H1 (cell line): ENCODE results near the gene ELL2. TPM values are rescaled to one million over a fixed set of nuclear protein-coding genes. Genes with fewer than 3 reads are reported as not detected.

ENCODE experiments used
- CTCF ChIA-PET: fragments of 300-600 bp; sonication (Branson Sonifier 250); formaldehyde crosslinking; loops from one replicate; lab custom pipeline; 2021; ENCODE audit not compliant: partially characterized antibody; lab: Charles Lee
- POLR2A ChIA-PET: fragments of 300-600 bp; sonication (Branson Sonifier 250); formaldehyde crosslinking; loops from one replicate; lab custom pipeline; 2021; ENCODE audit warnings: inconsistent platforms; ENCODE audit not compliant: partially characterized antibody; lab: Charles Lee
- DNase-seq, 2 experiments: peaks; one replicate each; pipeline versions ENCODE4 v3.0.0 to v3.0.0-alpha.2; 2010 to 2022; ENCODE audit warnings: low spot score in 2 of 2, low read depth in 1 of 2, mixed read lengths in 1 of 2
- FAIRE-seq: peaks from 2 replicates; lab custom pipeline; 2011; peaks lifted over from hg19 to GRCh38; lab: Jason Lieb, UNC
- H2AFZ ChIP-seq: 2 replicates; pipeline ENCODE4 v1.8.1; 2012; ENCODE audit warnings: low read length, inconsistent platforms
- H2AK5ac ChIP-seq: 2 replicates; pipeline ENCODE4 v1.6.1; 2013; ENCODE audit warnings: low read depth, low read length
- H2BK120ac ChIP-seq: replicated peaks from 2 replicates; pipeline ENCODE3; 2013; ENCODE audit warnings: low read depth, low read length, inconsistent platforms
- H2BK12ac ChIP-seq: 2 replicates; pipeline ENCODE4 v1.6.1; 2013; ENCODE audit warnings: low read depth, low read length
- H2BK15ac ChIP-seq: 2 replicates; pipeline ENCODE4 v1.6.1; 2013; ENCODE audit warnings: low read length
- H2BK20ac ChIP-seq: 2 replicates; pipeline ENCODE4 v1.6.1; 2013; ENCODE audit warnings: low read length
- H2BK5ac ChIP-seq: 2 replicates; pipeline ENCODE4 v1.6.1; 2013; ENCODE audit warnings: low read depth, low read length
- H3K14ac ChIP-seq: 2 replicates; pipeline ENCODE4 v1.6.1; 2013; ENCODE audit warnings: inconsistent platforms; ENCODE audit not compliant: insufficient read length
- H3K18ac ChIP-seq: 2 replicates; pipeline ENCODE4 v1.6.1; 2013; ENCODE audit warnings: low read length; ENCODE audit errors: extremely low read depth
- H3K23ac ChIP-seq: 2 replicates; pipeline ENCODE4 v1.6.1; 2013; ENCODE audit warnings: inconsistent platforms; ENCODE audit not compliant: insufficient read length
- H3K23me2 ChIP-seq: 2 replicates; pipeline ENCODE4 v1.6.1; 2013; ENCODE audit warnings: low read depth, low read length
- H3K27ac ChIP-seq: 2 replicates; pipeline ENCODE4 v1.6.1; 2011; ENCODE audit warnings: low read depth, low read length, inconsistent platforms
- H3K27me3 ChIP-seq, 4 experiments: replicated peaks in 1 of 4; 1 replicate in 1 of 4; 2 replicates in 3 of 4; pipeline versions ENCODE4 v1.6.1 to v1.8.1; 2011 to 2013; ENCODE audit warnings: low read length in 3 of 4, mild to moderate bottlenecking in 3 of 4, inconsistent platforms in 2 of 4, mixed read lengths in 2 of 4, moderate library complexity in 1 of 4; ENCODE audit not compliant: control insufficient read depth in 3 of 4, insufficient read depth in 3 of 4; ENCODE audit errors: extremely low read depth in 1 of 4
- H3K36me3 ChIP-seq, 4 experiments: 2 replicates each; pipeline versions ENCODE4 v1.6.1 to v1.8.1; 2011 to 2013; ENCODE audit warnings: mild to moderate bottlenecking in 4 of 4, low read length in 3 of 4, moderate library complexity in 2 of 4, control low read depth in 1 of 4, inconsistent platforms in 1 of 4; ENCODE audit not compliant: insufficient read depth in 4 of 4, control insufficient read depth in 2 of 4
- H3K4ac ChIP-seq: replicated peaks from 2 replicates; pipeline ENCODE3; 2013; ENCODE audit warnings: low read length, low read depth, mixed read lengths, inconsistent platforms; ENCODE audit not compliant: insufficient read length
- H3K4me1 ChIP-seq, 4 experiments: replicated peaks in 1 of 4; 1 replicate in 1 of 4; 2 replicates in 3 of 4; pipeline versions ENCODE4 v1.6.1 to v1.8.1; 2011 to 2013; ENCODE audit warnings: low read length in 3 of 4, inconsistent platforms in 2 of 4, mixed read lengths in 1 of 4; ENCODE audit not compliant: insufficient read depth in 4 of 4, control insufficient read depth in 3 of 4
- H3K4me2 ChIP-seq, 2 experiments: 2 replicates each; pipeline versions ENCODE4 v1.6.1 to v1.8.1; 2011 to 2013; ENCODE audit warnings: low read depth in 2 of 2, low read length in 2 of 2, control low read depth in 1 of 2, inconsistent platforms in 1 of 2, mild to moderate bottlenecking in 1 of 2; ENCODE audit not compliant: insufficient read depth in 1 of 2
- H3K4me3 ChIP-seq, 4 experiments: fragments of 200-600, 300-600 bp in 1 of 4; sonication (generic), shearing (Covaris generic), sonication (Bioruptor Twin) in 1 of 4; 2 replicates each; pipeline versions ENCODE4 v1.5.1 to v1.8.1; 2011 to 2016; ENCODE audit warnings: low read length in 4 of 4, low read depth in 3 of 4, control low read depth in 2 of 4, inconsistent platforms in 2 of 4, mild to moderate bottlenecking in 2 of 4, mixed read lengths in 1 of 4, moderate library complexity in 1 of 4; ENCODE audit not compliant: insufficient read depth in 2 of 4; ENCODE audit errors: extremely low read depth in 1 of 4
- H3K56ac ChIP-seq: replicated peaks from 2 replicates; pipeline ENCODE3; 2013; ENCODE audit warnings: low read depth, mild to moderate bottlenecking, mixed read lengths, low read length, inconsistent platforms; ENCODE audit not compliant: insufficient read length
- H3K79me1 ChIP-seq: 2 replicates; pipeline ENCODE4 v1.6.1; 2013; ENCODE audit warnings: low read depth, low read length, control low read depth
- H3K79me2 ChIP-seq, 2 experiments: 2 replicates each; pipeline versions ENCODE4 v1.6.1 to v1.8.1; 2012 to 2013; ENCODE audit warnings: low read length in 2 of 2, mild to moderate bottlenecking in 2 of 2, inconsistent platforms in 1 of 2; ENCODE audit not compliant: insufficient read depth in 2 of 2, control insufficient read depth in 1 of 2
- H3K9ac ChIP-seq, 4 experiments: replicated peaks in 1 of 4; 1 replicate in 1 of 4; 2 replicates in 3 of 4; pipeline versions ENCODE4 v1.6.1 to v1.8.1; 2011 to 2013; ENCODE audit warnings: low read depth in 3 of 4, low read length in 3 of 4, control low read depth in 2 of 4, mild to moderate bottlenecking in 2 of 4, moderate library complexity in 2 of 4, inconsistent platforms in 1 of 4; ENCODE audit errors: extremely low read depth in 1 of 4
- H3K9me3 ChIP-seq, 2 experiments: 2 replicates each; pipeline versions ENCODE4 v1.6.1 to v1.8.1; 2012 to 2013; ENCODE audit warnings: mild to moderate bottlenecking in 2 of 2, moderate library complexity in 2 of 2, control low read depth in 1 of 2, inconsistent platforms in 1 of 2, low read depth in 1 of 2, low read length in 1 of 2, mixed read lengths in 1 of 2; ENCODE audit not compliant: insufficient read depth in 2 of 2
- H4K20me1 ChIP-seq, 2 experiments: replicated peaks in 1 of 2; 2 replicates each; pipeline versions ENCODE3 to v1.8.1; 2011 to 2013; ENCODE audit warnings: inconsistent platforms in 2 of 2, low read length in 2 of 2, mild to moderate bottlenecking in 1 of 2; ENCODE audit not compliant: insufficient read depth in 2 of 2, control insufficient read depth in 1 of 2
- H4K5ac ChIP-seq: 2 replicates; pipeline ENCODE4 v1.6.1; 2013; ENCODE audit warnings: low read length, low read depth, mixed read lengths, inconsistent platforms; ENCODE audit not compliant: insufficient read length
- H4K8ac ChIP-seq: 2 replicates; pipeline ENCODE4 v1.8.0; 2013; ENCODE audit warnings: mild to moderate bottlenecking, moderate library complexity, low read length, inconsistent platforms; ENCODE audit not compliant: insufficient read depth; ENCODE audit errors: extremely low read depth
- H4K91ac ChIP-seq: replicated peaks from 2 replicates; pipeline ENCODE3; 2013; ENCODE audit warnings: low read length, mixed read lengths, inconsistent platforms; ENCODE audit not compliant: insufficient read length
- ASH2L ChIP-seq: fragments of 200-600, 300-600 bp; sonication (generic); IDR thresholded peaks from one replicate; pipeline ENCODE4 v1.7.1; 2017; ENCODE audit warnings: low read length
- BCL11A ChIP-seq, 2 experiments: IDR thresholded peaks; one replicate each; pipeline ENCODE4 v1.6.1; 2011; ENCODE audit warnings: low read depth in 2 of 2, low read length in 2 of 2, mild to moderate bottlenecking in 2 of 2
- EP300 ChIP-seq, 2 experiments: IDR thresholded peaks; 1 replicate in 1 of 2; 2 replicates in 1 of 2; pipeline ENCODE4 v1.6.1; 2011 to 2012; ENCODE audit warnings: low read depth in 2 of 2, low read length in 2 of 2, mild to moderate bottlenecking in 2 of 2, borderline replicate concordance in 1 of 2, inconsistent platforms in 1 of 2, moderate library complexity in 1 of 2
- HDAC6 ChIP-seq: IDR thresholded peaks from one replicate; pipeline ENCODE4 v1.7.1; 2012; ENCODE audit warnings: low read depth, mild to moderate bottlenecking, inconsistent platforms, low read length, moderate library complexity
- NANOG ChIP-seq: IDR thresholded peaks from 2 replicates; pipeline ENCODE4 v1.6.1; 2011; ENCODE audit warnings: low read length, low read depth, mild to moderate bottlenecking, inconsistent platforms; ENCODE audit not compliant: insufficient read depth, poor library complexity, severe bottlenecking
- SIN3A ChIP-seq, 2 experiments: IDR thresholded peaks in 1 of 2; conservative IDR thresholded peaks in 1 of 2; 2 replicates each; pipeline ENCODE4 v1.6.1; 2011 to 2012; ENCODE audit warnings: low read length in 2 of 2, improper control_type of control experiment in 1 of 2, low read depth in 1 of 2, mild to moderate bottlenecking in 1 of 2
- WGBS, 2 experiments: shearing (Covaris generic) in 1 of 2; methylation state at CpG; one replicate each; pipeline versions ENCODE4 v1.1.6 to v1.1.7; 2013 to 2015; ENCODE audit warnings: low lambda C conversion rate in 2 of 2, mixed read lengths in 2 of 2, inconsistent platforms in 1 of 2, low coverage in 1 of 2, missing lambda C conversion rate in 1 of 2; ENCODE audit not compliant: insufficient replicate concordance in 2 of 2, insufficient coverage in 1 of 2, insufficient read length in 1 of 2; ENCODE audit errors: extremely low coverage in 1 of 2, missing lambda C conversion rate in 1 of 2; 5-methylcytosine and 5-hydroxymethylcytosine counted together
- polyA plus RNA-seq, 7 experiments: library from polyadenylated mRNA; depleted of rRNA in 3 of 7; stranded (reverse) in 5 of 7; unstranded in 2 of 7; fragments of >200 nt in 5 of 7; fragments of 200-250 nt in 2 of 7; gene quantifications; 1 replicate in 5 of 7; 2 replicates in 1 of 7; 4 replicates in 1 of 7; pipeline versions ENCODE4 v1.2.1 to v1.2.3, GENCODE V29; 2011 to 2013; ENCODE audit warnings: missing spikeins in 2 of 7, mixed read lengths in 2 of 7
- total RNA-seq: library from RNA; stranded (reverse); fragmentation: NEBNext Ultra II Directional; extraction: Animal tissue kit (Norgen Biotek cat#: 25700); gene quantifications from 2 replicates; pipeline ENCODE4 v1.2.1, GENCODE V29; 2021

Gene ELL2
- total and polyA plus RNA-seq, 2 of the 8 experiments (the other 6 are each of a cell fraction or from before 2014, with no cell fraction given): 6.3 to 29.4 TPM

- no peaks in the 10 kb centered on the region for H3K36me3 ChIP-seq
- no peak for DNase-seq
- TF ChIP-seq EP300 (IDR thresholded peaks at IDR 0.05; ENCODE audit: borderline replicate concordance in 1 of 2, low read depth in 2 of 2, low read length in 2 of 2) (no peak), SIN3A (conservative IDR thresholded peaks at IDR 0.05 in 1 of 2, IDR thresholded peaks at IDR 0.05 in 1 of 2; ENCODE audit: low read depth in 1 of 2, low read length in 2 of 2) (no peak), HDAC6 (no peak), ASH2L (no peak), NANOG (no peak), BCL11A (IDR thresholded peaks at IDR 0.05; ENCODE audit: low read depth in 2 of 2, low read length in 2 of 2) (no peak)
- TF ChIP-seq, all 59 proteins: peak for 0
Measured at GRCh38 chr5:95988094-95988493, 26.4 kb upstream of the ELL2 start.

More at GRCh38 chr5:95988094-95988493, 26.4 kb upstream of the ELL2 start:
- Histone ChIP-seq H3K27ac (no peak overlapping the region), H4K5ac (no peak overlapping the region), H2BK15ac (no peak overlapping the region), H3K23ac (no peak overlapping the region), H3K9ac (no peak overlapping the region), H2AK5ac (no peak overlapping the region), H4K91ac (no peak overlapping the region), H2BK5ac (no peak overlapping the region), H3K27me3 (no peaks in the 10 kb centered on the region), H3K4me1 (no peaks in the 10 kb centered on the region), H2BK120ac (no peak overlapping the region), H3K23me2 (no peaks in the 10 kb centered on the region), H4K20me1 (no peaks in the 10 kb centered on the region), H3K79me2 (no peaks in the 10 kb centered on the region), H3K18ac (no peak overlapping the region), H3K14ac (no peak overlapping the region), H2BK12ac (no peak overlapping the region), H3K9me3 (no peaks in the 10 kb centered on the region), H3K4me2 (no peak overlapping the region), H3K79me1 (no peaks in the 10 kb centered on the region), H3K4ac (no peak overlapping the region), H2AFZ (no peak overlapping the region), H3K56ac (no peak overlapping the region), H3K4me3 (no peak overlapping the region), H4K8ac (no peak overlapping the region), H2BK20ac (no peak overlapping the region)
- CTCF ChIA-PET: interaction anchor here (0.9 to 1.3 kb wide), 2 partner anchors 239 to 357 kb away, joined by 4 read pairs; no protein-coding TSS in a partner anchor
- POLR2A ChIA-PET: no interaction called here
- no peak for FAIRE-seq
- WGBS, 2 experiments: 85% methylated on average over 4 of the region's 4 CpGs; no CpG with 5 or more reads in 1 of the 2 experiments
